Ovary (tissue), 9 donors: ENCODE measurements around the gene CPLX3. TPM values are rescaled to one million over a fixed set of nuclear protein-coding genes. Genes with fewer than 3 reads are reported as not detected.
"Not testable (repeated sequence)": the region's sequence is repeated elsewhere in the genome, so short reads cannot be mapped to it uniquely, and the experiment has no call there.

ENCODE experiments used
- DNase-seq, 5 donors: peaks; one replicate each; pipeline ENCODE4 v3.0.0-alpha.2; 2019 to 2020
- H3K27ac ChIP-seq, 2 donors: fragments of 200-600 bp; one replicate each; pipeline versions ENCODE4 v1.5.1 to v1.8.0; 2019 to 2022
- H3K27me3 ChIP-seq: fragments of 200-600 bp; one replicate; pipeline ENCODE4 v1.8.0; 2022
- H3K36me3 ChIP-seq: fragments of 200-600 bp; sonication (generic); one replicate; pipeline ENCODE4 v1.5.1; 2019
- H3K4me1 ChIP-seq: one replicate; pipeline ENCODE4 v1.8.1; 2013; ENCODE audit warnings: mild to moderate bottlenecking, moderate library complexity; ENCODE audit not compliant: insufficient read depth
- H3K4me3 ChIP-seq: fragments of 200-600 bp; sonication (generic); one replicate; pipeline ENCODE4 v1.5.1; 2017
- H3K9me3 ChIP-seq, 2 donors: fragments of 200-600 bp in 1 of 2; sonication (generic) in 1 of 2; one replicate each; pipeline versions ENCODE4 v1.5.1 to v1.8.1; 2013 to 2019; ENCODE audit warnings: mild to moderate bottlenecking in 1 of 2, moderate library complexity in 1 of 2
- EP300 ChIP-seq: sonication (generic); formaldehyde crosslinking; IDR thresholded peaks from one replicate; pipeline ENCODE4 v1.6.1; 2017; ENCODE audit warnings: antibody characterized with exemption
- POLR2A ChIP-seq: fragments of 450-650 bp; IDR thresholded peaks from one replicate; pipeline ENCODE4 v1.6.1; 2017; ENCODE audit warnings: antibody characterized with exemption, mild to moderate bottlenecking, moderate library complexity
- WGBS, 3 donors: extraction: QIAGEN DNeasy Blood & Tissue Kit in 1 of 3; methylation state at CpG; one replicate each; pipeline versions ENCODE4 v1.1.5 to v1.1.7; 2013 to 2017; 5-methylcytosine and 5-hydroxymethylcytosine counted together
- intact Hi-C, 4 donors: fragments of 100-400 bp; cut with DNase I; formaldehyde crosslinking; loops; one replicate each; pipeline versions ENCODE4 v1.11.0 to v1.15.1; 2022 to 2023
- polyA plus RNA-seq, 2 donors: library from polyadenylated mRNA; stranded (reverse); fragments of 200-250 nt in 1 of 2; fragments of 350-450 nt in 1 of 2; fragmentation: Illumina TruSeq in 1 of 2; extraction: RNeasy Lipid Tissue Mini Kit (QIAGEN cat#74804) in 1 of 2; gene quantifications; one replicate each; pipeline ENCODE4 v1.2.3, GENCODE V29; 2013 to 2014
- total RNA-seq, 7 donors: library from RNA; depleted of rRNA in 2 of 7; stranded (reverse); fragments of >200 nt in 2 of 7; fragmentation: NEBNext Ultra II Directional in 3 of 7; extraction: Animal tissue kit (Norgen Biotek cat#: 25700) in 3 of 7; gene quantifications; one replicate each; pipeline versions ENCODE4 v1.1.0 to v1.2.4, GENCODE V29; 2016 to 2023
- TF ChIP-seq, protein P1 (sequence below), 3 donors: fragments of 450-650 bp in 2 of 3; fragments of 200-600 bp in 1 of 3; IDR thresholded peaks; one replicate each; pipeline versions ENCODE4 v1.5.1 to v1.8.0; 2016 to 2022; ENCODE audit warnings: antibody characterized with exemption in 3 of 3, mild to moderate bottlenecking in 1 of 3
- donor health status: DM: no; HTN: no; CAD: no; lungs with moderate emphysema.
- donor health status: DM: no; HTN: no; CAD: no.
- donor health status: Bipolar disorder and iron deficiency.
- donor health status: DM: yes; HTN: yes; CAD: no.
- donor health status: DM: no; HTN: no; CAD: no.
- donor health status: DM: yes; HTN: yes; CAD: no.

CPLX3 gene
- total and polyA plus RNA-seq, 9 donors, result not detected

DNA sequence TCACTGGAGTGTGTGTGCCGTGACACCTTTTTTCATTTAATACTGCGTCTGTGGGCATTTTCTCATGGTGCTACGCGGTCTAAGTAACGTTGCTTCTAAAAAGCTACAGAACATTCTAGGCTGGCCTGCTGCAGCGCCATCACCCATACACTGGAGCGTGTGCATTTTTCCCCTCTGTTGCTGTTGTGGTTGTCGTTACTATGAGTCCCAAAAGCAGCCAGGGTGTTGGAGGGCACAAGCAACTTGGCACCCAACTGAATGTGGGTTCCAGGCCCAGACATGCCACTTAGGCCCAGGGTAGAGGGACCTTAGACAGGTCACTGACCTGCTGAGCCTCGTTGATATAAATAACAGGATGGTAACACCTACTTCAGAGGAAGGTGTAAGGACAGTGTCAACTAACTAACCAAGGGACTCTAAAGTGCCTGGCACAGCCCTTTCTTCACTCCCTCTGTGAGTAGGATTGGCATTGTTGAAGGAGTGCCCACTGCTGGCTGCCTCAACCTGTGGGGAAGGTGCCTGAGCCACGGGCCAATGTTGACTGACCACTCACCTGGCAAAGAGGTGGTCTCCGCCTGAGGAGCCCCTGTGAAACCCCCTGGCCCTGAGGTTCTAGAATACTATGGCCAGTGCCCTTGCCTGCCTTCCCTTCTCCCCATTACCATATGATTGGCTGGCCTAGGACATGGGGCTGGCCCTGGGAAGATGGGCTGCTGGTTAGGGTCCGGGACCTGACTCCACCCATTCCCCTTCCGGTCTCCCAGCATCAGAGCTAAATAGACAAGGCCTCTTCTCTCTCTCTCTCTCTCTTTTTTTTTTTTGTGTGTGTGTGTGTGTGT lies 41.0 kb upstream of the CPLX3 start:
- Histone ChIP-seq H3K27ac (no peak overlapping the region), H3K36me3 (no peaks in the 10 kb centered on the region), H3K4me3 (no peak overlapping the region), H3K4me1 (peaks cover 30% of the 10 kb centered on the region), H3K27me3 (no peaks in the 10 kb centered on the region), H3K9me3 (no peaks in the 10 kb centered on the region)
- no peak for DNase-seq
- WGBS, 3 donors, result 78 to 84% (median 82%) methylated on average over 13 of the region's 13 CpGs
- TF ChIP-seq, protein P1, sequence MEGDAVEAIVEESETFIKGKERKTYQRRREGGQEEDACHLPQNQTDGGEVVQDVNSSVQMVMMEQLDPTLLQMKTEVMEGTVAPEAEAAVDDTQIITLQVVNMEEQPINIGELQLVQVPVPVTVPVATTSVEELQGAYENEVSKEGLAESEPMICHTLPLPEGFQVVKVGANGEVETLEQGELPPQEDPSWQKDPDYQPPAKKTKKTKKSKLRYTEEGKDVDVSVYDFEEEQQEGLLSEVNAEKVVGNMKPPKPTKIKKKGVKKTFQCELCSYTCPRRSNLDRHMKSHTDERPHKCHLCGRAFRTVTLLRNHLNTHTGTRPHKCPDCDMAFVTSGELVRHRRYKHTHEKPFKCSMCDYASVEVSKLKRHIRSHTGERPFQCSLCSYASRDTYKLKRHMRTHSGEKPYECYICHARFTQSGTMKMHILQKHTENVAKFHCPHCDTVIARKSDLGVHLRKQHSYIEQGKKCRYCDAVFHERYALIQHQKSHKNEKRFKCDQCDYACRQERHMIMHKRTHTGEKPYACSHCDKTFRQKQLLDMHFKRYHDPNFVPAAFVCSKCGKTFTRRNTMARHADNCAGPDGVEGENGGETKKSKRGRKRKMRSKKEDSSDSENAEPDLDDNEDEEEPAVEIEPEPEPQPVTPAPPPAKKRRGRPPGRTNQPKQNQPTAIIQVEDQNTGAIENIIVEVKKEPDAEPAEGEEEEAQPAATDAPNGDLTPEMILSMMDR (IDR thresholded peaks at IDR 0.05), result no peak
- no peak for TF ChIP-seq EP300
- no peak for TF ChIP-seq POLR2A
- intact Hi-C loops, result loop anchor here in 1 of 4 donors (10.0 kb wide), 1 partner anchor 419 kb away; the partner anchor contains the start of gene C15orf39

DNA sequence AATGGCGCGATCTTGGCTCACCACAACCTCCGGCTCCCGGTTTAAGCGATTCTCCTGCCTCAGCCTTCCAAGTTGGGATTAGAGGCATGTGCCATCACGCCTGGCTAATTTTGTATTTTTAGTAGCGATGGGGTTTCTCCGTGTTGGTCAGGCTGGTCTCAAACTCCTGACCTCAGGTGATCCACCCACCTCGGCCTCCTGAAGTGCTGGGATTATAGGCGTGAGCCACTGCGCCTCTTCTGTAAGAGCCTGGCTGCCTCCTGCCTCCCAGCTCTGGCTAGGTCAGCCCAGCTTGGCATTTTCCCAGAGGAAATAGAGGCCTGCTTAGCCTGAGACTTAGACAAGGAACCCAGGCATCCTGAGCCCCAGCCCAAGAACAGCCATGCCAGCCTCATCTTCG lies 40.3 kb upstream of the CPLX3 start:
- WGBS, 3 donors, result 84 to 85% (median 85%) methylated on average over 12 of the region's 12 CpGs
- not testable (repeated sequence) for H3K27me3 ChIP-seq, H3K36me3 ChIP-seq, H3K27ac ChIP-seq, H3K9me3 ChIP-seq, DNase-seq, H3K4me3 ChIP-seq
- peaks cover 30% of the 10 kb centered on the region for H3K4me1 ChIP-seq
- intact Hi-C loops, result loop anchor here in 1 of 4 donors (10.0 kb wide), 1 partner anchor 419 kb away; the partner anchor contains the start of gene C15orf39

DNA sequence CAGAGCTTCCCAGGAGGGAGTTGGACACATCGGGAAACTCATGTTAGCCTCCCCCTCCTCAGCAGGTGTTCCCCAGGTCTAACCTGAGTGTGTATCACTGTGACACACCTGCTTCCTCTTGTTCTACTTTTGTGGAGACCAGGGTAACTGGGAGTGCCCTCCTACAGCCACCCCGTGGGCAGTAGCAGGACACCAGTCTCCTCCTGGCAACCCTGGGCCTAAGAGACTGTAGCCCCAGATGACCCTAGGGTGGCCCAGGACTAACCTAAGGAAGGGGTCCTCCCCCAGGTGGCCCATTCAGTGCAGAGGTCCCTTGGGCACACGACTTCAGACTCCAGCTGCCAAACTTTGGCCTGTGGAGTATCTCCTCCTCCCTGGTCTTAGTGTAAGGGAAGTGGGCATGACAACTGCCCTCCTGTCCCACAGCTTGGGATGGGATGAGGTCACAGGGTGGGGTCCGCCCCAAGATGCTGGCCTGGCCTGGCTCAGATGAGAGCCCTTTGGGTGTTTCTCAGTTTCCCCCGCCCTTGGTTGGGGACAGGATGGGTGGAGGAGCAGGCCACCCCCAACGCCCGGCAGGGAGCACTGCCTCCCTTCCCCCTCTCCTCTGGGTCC lies 39.8 kb upstream of the CPLX3 start:
- Histone ChIP-seq H3K4me3 (no peak overlapping the region), H3K27ac (no peak overlapping the region), H3K27me3 (no peaks in the 10 kb centered on the region), H3K4me1 (peaks cover 27% of the 10 kb centered on the region), H3K9me3 (no peaks in the 10 kb centered on the region), H3K36me3 (no peaks in the 10 kb centered on the region)
- intact Hi-C loops, result loop anchor here in 1 of 4 donors (10.0 kb wide), 1 partner anchor 418 kb away; the partner anchor contains the start of gene C15orf39
- 61 to 75% (median 72%) methylated on average over 7 of the region's 7 CpGs for WGBS, 3 donors
- TF ChIP-seq POLR2A (no peak), EP300 (no peak)
- TF ChIP-seq, protein P1 (IDR thresholded peaks at IDR 0.05), result no peak
- no peak for DNase-seq

DNA sequence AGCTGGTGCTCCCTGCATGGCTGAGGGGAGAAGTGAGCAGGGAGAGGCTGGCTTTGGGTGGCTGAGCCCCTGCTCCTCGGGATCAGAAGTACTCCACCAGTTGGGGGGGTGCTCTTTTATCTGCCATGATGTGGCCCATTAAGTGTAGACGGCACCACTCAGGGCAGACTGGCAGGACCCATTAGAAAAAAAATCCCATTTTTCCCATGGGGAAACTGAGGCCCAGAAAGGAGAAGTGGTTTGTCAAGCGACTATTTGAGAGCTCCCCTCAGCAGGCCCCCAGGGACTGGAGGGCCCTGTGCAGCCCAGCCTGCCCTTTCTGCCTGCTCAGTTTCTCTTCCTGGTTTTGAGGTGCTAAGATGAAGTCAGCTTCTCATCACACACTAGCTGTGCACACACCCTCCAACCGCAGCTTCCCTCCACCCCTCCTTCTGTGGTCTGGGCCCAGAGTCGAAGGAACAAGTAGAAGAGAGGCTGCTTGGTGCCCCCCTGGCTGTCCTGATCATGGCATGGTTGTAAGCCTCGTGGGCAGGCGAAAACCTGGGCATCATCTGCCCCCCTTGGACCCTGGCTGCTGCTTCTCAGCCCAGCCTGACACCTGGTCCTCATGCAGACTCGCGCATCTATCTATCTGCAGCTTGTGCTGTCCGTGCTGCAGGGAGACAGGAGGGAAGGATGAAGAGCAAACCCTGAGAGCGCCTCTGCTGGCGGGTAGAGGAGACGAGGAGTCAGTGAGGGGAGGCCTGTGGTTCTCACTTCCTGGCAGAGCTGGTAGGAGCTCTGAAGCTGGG lies 39.0 kb upstream of the CPLX3 start:
- 65 to 68% (median 66%) methylated on average over 13 of the region's 13 CpGs for WGBS, 3 donors
- H3K4me1 ChIP-seq, result peaks cover 27% of the 10 kb centered on the region

More for the DNA sequence above, 39.0 kb upstream of the CPLX3 start:
- TF ChIP-seq, protein P1 (IDR thresholded peaks at IDR 0.05), result no peak
- TF ChIP-seq POLR2A, result no peak
- H3K4me3 ChIP-seq, result no peak overlapping the region
- DNase-seq, result no peak
- no peaks in the 10 kb centered on the region for H3K27me3 ChIP-seq
- intact Hi-C loops, result loop anchor here in 1 of 4 donors (10.0 kb wide), 1 partner anchor 417 kb away; the partner anchor contains the start of gene C15orf39
- H3K36me3 ChIP-seq, result no peaks in the 10 kb centered on the region
- no peaks in the 10 kb centered on the region for H3K9me3 ChIP-seq
- H3K27ac ChIP-seq, result no peak overlapping the region
